GM19324 (cell line): ENCODE measurements around the gene TICAM2.
A peak's percentile ranks its signal among the peaks of the same experiment; 100 is the strongest.

ENCODE experiments used
- ATAC-seq: cut with Tn5 transposase; IDR thresholded peaks from one replicate; pipeline ENCODE4 v1.9.1; 2021; ENCODE audit warnings: mild to moderate bottlenecking, moderate library complexity; ENCODE audit not compliant: unreplicated experiment, low FRiP score

Gene TICAM2

DNA sequence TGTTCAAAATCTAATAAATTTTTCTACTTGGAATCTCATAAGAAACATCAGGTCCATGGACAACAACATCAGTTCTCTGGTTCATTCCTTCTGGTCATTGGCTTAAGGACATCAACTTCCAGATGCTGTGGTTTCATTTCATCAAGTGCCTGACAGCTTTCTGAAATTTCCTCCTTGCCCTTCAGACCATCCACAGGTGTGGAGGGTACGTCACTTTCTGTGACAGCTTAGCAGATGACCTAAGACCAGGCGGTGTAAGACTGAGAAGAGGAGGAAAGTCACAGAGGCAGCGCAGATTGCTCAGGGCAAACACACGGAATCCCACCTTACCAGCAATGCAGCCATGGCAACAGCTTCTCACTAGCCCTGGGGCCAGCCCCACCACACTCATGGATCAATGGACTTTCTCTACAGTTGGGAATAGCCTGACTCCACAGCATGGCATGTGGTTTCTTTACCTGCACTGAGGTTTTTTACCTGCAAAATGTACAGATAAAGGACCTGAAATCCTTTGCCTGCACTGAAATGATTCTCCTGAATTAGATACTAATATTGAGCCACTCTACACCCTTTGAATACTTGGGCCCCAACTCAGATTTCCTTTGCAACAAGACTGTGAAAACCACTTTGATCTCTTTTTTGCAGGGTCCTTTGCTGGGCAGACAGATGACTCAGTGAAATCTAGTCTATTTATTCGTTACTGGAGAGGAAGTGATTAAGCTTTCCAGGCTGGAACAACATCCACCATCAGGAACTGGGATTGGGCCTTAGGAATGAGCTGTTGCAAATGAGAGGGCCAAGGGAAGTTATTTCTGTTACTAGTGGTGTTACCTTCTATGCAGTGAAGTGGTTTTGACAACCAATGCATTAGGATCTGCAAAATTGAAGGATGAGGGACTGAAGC is 26.9 kb downstream of the TICAM2 start:
- no peak for ATAC-seq

DNA sequence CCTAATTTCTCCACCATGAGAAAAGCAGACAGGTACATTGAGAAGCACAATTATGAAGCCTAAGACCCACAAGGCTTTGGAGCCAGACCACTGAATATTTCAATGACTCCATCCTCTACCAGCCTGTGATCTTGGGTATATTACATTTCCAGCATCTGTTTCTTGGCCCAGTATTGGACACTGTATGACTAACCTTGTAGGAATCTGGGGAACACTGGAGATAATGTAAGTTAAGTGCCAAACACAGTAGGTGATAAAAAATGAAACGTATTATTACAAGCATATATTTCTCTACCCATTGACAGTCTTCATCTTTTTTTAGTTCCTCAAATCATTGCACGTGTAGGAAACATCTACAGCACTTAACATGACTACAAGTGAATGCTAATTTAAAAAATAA is 29.1 kb downstream of the TICAM2 start:
- ATAC-seq, result no peak

DNA sequence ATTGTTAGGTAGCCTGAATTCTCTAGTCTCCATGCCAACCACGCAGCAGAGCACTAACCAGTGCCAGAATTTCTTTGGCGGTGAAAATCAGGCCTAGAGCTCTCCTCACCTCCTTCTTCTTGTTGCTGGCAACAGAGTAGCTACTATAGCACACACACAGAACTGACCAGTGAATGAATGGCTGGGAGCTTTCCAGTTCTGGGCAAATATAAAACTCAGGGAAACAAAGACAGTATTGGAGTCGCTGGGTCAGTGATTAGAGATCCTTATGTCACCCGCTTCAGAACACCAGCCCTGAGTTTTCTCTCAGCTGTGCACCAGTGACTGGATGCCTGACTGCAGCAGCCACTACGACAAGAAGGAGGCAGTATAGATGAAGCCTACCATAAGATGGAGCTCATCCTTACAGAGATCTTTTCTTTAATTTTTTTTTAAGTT is 30.8 kb downstream of the TICAM2 start:
- ATAC-seq, result no peak

DNA sequence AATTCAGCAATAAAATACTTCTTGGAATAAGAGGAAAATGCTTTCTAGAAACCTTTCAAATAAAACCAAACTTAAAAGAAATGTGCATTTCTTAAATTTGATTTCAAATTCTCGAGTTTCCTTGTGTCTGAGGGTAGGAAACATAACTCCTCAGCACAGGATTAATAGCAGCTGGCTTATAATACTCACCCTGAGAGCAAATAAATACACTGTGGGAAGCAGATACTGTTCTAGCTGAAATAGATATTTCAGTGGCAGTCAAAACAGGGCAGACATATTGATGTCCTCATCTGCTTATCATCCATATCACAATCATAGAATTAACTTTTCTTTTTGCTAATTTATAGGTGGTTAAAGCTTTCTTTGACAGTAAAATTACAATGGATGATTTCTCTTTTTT is 33.6 kb downstream of the TICAM2 start:
- no peak for ATAC-seq

DNA sequence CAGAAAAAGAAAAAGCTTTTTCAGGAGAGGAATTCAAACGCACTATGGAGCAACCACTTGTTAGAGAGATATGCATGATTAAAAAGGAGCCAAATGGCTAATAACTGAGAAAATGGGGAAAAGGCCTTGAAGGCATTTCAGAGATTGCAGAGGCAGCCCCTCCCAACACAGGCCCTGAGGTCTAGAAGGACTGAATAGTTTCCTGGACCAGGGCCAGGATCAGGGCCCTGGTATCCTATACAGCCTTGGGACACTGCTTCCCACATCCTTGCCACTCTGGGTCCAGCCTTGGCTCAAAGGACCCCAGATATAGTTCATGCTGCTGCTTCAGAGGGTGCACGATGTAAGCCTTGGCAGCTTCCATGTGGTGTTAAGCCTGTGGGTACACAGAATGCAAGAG is 37.0 kb downstream of the TICAM2 start:
- ATAC-seq, result no peak

DNA sequence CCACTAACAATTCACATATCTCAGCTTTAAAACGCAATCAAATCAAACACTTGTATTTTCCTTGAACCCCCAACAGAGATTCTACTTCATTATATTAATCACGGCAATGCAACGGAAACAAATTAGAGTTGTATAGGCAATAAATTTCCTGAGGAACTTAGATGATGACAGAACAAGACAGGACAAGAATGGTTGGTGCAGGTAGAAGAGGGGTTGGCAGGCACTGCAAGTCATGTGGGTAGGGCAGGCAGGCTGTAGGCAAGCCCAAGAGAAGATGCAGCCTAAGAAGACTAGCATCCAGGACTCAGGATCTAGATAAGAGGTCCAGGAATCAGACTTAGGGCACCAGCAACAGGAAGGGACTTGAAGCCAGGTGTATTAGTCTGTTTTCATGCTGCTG is 41.1 kb downstream of the TICAM2 start:
- ATAC-seq, result no peak

DNA sequence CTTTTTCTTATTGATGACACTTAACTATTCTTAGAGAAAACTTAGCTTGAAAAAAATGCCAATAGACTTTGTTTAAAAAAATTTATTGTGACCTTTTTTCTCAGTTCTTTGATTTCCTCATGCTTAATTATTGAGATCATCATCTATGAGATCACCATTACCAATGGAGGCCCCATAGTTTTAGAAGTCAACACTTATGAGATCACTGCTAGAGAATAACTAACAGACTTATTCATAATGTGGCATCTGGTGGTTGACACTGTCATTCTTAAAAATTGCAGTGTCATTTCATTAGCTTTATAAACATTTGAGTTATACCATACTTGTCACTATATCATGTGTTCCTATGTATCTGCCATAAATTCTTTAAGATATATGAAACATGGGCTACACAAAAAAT is 42.8 kb downstream of the TICAM2 start:
- no peak for ATAC-seq

DNA sequence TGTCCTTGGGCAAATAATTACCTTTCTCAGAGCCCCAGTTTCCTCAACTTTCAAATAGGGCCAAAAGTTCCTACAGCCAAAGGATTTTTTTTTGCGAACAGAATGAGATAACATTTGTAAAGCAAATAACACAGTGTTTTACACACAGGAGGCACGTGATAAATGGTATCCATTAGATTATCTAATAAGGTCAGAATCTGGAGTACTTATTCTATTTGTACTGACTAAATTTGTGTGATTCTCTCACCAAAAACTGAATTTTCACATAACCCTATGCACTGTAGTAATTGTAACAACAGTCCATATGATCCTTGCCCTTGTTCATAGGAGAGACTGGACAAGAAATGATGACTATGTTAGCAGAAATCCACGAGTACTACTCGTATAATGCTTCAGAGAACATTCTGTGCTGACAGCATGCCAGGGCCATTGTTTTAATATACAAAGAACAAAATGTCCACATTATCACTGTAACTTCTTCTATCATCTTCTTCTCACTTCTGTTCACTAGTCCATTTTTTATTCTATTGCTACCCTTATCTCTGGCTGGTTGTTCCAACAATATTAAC is 43.8 kb downstream of the TICAM2 start:
- no peak for ATAC-seq

DNA sequence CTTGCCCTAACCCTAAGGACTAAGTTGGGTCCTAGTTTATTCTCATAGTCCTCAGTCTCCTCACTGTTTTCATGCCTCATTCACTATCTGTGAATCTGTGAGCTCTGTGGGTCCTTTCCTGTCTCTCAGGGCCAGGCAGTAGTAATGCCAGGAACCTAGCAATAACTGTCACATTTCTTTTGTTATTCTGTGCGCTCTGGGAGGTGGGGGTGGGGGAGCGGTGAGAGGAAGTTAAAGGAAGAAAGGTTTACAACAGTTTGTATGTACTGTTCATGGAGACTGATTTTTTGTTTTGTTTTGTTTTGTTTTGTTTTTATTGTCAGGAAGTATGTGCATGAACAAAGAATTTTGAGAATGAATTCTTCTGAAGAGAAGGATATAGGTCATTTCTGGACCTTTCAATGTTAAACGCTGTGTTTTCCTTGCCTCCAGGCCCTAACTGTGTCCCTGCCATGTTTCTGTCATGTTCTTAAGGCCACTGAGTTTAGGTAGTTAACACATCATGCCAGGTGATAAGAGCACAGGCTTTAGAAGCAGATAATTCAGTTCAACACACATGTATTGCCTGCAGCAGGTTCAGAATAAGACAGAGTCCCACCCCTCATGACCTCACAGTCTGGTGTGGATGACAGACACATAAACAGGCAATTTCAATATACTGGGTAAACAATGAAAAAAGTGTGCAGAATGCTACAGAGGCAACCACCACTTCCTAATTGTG is 44.5 kb downstream of the TICAM2 start:
- no peak for ATAC-seq

DNA sequence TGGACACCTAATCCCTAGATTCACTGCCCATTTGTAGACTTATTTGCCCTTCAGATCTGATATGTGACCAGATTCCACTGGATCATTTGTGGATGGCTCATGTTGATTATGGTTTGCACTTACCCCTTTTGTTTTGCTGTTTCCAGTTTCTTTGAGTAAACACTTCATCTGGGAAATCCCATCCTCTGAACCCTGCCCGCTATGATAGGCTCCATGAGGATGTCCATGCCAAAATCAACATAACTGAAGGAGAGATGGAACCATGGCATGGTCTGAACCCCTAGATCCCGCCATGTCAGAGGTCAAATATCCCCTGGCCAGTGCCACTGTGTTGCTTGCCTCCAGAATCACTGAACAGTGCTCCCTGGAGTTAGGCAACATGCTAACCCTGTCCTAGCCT is 46.0 kb downstream of the TICAM2 start:
- ATAC-seq, result no peak

DNA sequence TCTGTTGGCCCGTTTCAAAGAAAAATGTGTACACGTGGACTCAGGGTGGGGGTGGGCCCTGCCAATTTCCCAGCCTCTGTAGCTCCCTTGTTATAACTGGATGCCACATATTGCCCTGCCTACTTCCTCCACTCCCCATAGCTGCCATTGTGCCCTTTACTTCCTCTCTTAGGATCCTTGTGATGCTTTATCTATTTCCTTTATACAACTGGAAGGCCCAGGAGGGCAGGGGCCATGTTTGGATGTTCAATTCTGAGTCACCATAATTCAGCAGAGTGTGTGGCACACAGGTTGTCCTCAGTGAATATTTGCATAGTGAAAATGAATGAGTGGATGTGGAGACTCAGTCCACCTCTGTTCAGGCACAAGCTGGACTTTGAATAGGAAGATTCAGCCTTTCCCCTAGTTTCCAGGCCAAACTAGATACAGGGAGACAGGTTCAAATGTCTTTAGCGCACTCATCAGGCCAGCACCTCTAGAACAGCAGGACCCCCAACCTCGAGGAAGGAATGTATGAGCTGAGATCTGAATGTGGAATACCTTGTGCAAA is 47.1 kb downstream of the TICAM2 start:
- no peak for ATAC-seq

DNA sequence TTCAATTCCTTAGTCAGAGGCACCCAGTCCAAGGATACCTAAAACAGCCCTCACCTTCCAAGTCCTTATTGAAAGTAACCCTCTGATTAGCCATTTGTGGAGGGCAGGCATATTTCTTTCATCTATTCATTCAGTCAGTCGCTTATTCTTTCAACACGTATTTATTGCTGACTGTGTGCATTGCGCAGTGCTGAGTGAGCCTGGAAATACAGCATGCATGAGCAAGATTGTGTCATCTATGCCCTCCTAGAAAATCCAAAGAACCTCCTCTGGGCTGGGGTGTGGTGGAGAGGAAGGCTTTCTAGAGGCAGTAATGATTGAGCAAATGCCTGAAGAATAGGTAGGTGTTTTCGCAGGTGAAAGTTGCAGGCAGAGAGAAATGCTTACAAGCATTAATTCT is 49.2 kb downstream of the TICAM2 start:
- ATAC-seq, result no peak

DNA sequence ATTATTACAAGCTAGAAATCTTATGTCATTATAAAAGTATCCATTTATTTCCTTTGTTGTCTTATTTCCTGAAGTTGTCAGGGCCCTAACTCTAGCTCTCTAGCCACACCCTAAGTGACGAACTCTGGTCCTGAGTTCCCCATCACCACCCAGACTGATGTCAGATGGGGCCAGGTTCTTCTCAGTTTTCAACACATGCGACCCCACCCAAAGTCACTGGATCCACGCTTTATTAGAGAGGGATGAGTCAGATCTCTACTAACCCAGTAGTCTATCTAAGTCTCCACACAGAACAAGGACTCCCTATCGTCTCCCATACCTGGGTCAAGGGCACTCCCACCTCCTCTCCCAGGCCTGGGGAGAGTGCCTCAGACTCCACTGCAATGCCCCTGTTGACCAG is 50.9 kb downstream of the TICAM2 start:
- no peak for ATAC-seq

DNA sequence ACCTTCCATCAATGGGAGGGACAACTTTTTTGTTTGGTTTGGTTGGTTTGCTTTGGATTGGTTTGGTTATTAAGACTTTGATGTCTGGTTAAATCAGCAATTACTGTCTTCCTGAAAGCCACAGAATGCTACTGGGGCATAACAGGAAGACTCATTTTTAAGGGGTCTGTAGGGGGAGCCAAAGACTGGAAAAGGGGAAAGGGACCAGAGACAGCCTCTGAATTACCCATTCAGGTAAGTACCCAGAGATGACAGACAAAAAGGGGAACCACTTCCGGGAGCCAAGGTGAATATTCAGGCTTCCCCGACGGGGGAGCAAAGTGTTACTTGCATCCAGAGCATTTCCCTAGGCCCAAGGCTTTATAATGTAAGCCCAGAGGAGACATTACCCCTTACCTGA is 53.1 kb downstream of the TICAM2 start:
- ATAC-seq, result no peak

DNA sequence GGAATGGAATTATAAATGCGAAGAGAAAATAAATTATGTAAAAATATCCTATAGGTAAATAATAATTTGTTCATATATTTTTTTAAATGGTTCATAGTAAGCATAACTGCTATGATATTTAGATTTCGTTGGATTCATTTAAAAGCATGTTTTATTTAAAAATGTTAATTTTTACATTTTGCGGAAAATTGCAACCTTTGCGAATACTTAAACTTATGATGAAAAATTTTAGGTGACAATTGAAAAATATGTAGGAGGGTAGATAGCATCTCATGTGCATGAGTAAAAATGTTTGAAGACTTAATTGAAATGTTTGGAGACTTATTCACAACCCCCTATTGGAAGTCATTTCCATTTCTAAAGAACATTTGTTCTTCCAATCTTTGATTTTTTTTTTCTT is 53.6 kb downstream of the TICAM2 start:
- no peak for ATAC-seq

DNA sequence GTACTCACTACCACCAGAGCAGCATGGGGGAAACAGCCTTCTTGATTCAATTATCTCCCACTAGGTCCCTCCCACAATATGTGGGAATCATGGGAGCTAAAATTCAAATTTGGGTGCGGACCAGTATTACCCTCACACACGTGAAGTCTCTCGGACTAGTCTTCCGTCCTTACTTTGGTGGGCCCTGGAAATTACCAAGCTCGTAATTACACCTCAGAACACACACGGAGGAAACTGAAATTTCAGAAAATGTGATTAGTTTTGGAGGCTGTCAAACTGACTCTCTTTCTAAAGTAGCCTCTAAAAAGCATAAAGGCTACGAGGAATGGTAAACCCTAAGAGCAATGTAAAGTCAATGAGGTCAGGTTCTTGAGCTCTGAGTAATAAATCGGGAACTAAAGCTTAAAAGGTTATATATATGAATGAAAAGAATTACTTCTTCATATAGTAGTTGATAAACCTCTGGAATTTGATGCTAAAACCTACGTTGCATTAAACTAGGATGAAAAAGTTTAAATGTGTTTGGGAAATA is 56.9 kb downstream of the TICAM2 start:
- no peak for ATAC-seq

DNA sequence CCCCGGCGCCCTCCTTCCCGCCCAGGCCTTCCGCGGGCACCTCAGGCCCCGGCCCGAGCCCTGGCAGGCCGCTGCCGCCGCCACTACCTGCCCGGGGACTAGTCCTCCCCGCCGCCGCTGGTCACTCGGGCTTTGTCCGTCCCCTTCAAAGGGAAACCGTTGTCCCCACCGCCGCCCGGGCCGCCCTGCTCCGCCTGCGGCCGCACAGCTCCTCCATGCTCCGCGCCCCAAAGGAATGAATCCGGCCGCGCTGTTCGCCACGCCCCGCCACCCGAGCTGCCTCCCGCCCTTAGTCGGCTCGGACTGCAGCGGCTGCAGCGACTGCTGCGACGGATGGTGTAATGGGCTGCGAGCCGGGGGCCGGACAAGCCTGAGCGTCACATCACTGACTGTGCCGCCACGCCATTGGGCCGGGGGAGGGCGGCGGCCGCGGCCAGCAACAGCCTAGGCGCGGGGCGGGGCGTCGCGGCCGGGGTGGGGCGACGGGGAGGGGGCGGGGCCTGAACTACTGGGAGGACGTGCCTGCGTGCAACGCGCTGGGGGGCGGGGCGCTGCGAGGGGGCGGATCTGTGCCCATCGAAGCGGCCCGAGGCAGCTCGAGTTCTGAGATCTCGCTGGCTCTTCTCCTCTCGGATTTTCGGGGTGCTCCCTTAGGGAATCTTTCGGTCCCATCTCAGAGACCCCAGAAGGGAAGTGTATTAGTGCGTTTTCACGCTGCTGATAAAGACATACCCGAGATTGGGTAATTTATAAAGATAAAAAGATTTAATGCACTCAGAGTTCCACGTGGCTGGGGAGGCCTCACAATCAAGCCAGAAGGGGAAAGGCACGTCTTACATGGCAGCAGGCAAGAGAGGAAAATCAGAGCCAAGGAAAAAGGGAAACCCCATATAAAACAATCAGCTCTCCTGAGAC is 57.6 kb downstream of the TICAM2 start, which contains the start of gene FEM1C:
Gene FEM1C, minus strand, starts transcription at position 340 of the 915 bp plus-strand sequence. CDS start 1,282 bp downstream, outside the sequence.
- ATAC-seq, result peak; percentile 98

DNA sequence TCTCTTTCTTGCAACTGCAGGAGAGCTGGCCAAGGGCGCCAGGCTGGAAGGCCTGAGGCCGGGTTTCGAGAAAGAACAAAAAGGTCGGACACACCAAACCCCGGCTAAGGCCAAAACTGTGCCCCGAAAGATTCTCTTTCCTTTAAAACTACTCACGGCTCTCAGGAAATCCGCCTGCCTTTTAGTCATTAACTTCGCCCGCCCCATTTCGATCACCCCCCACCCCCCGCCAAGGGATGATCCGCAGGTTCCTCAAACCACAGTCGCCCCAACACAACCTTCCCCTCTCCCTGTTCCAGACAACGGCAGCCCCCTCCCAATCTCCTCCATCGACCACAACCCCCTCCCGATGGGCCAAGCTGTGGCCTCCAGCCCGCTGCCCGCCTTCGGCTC is 58.2 kb downstream of the TICAM2 start:
- no peak for ATAC-seq

DNA sequence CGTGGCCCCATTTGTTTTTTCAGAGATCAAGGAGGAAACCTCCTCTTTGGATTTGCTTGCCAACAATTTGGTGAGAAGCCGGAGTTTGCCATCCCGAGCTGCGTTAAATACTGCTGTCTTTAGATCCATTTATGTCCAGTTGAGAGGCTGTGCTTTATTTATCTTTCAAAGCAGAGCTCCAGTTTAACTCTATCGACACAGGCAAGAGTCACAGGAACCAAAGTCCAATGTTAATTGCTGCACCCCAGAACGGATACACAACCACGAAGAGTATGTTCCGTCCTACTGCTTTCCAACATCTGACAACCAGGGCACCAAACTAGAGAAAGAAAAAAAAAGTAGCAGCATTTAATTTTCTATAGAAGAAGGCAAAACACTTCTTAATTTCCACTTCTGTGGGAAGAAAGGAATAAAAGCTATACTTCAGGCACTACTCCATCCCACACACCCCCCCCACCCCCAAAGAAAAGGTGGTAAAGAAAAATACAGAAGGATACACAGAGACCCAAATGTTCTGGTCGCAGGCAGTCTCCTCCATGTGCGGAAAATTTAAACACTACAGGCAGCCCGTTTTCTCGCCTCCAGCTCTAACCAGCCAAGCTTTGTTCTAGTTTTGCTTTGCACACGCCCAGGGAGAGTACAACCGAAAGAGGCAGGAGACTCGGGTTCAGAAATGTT is 58.8 kb downstream of the TICAM2 start:
- peak; percentile 27 for ATAC-seq
